GM18505 (cell line): Measurements from ENCODE around the gene SCML1.

Experiments
- ATAC-seq: cut with Tn5 transposase; IDR thresholded peaks from one replicate; pipeline ENCODE4 v1.9.1; 2021; ENCODE audit not compliant: unreplicated experiment
- POLR2A ChIP-seq: IDR thresholded peaks from 4 replicates; pipeline ENCODE4 v1.6.1; 2011; ENCODE audit warnings: borderline replicate concordance; ENCODE audit not compliant: insufficient read depth, insufficient read length; ENCODE audit errors: extremely low read depth

Gene SCML1

GRCh38 chrX:17719711-17720110 is 17.6 kb upstream of the SCML1 start:
- TF ChIP-seq POLR2A, result no peak
- ATAC-seq, result no peak

DNA sequence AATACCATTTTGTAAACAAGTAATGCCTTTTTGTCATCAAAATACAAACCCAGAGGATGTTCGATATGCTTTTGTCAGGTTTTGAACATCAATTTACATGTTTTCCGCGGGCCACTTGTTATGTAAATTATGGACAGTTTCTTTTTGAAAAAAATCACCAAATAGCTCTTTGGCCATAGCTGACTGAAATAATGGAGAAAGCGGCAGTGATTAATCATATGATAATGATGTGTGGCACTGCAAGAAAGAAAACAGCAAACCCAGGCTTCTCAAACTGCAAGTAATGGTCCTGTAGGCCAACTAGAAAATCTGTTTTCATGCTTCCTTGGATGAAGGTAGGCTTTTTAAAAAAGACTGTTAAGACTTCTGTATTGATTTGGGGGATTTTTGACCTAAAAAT is 15.6 kb upstream of the SCML1 start:
- ATAC-seq, result no peak

DNA sequence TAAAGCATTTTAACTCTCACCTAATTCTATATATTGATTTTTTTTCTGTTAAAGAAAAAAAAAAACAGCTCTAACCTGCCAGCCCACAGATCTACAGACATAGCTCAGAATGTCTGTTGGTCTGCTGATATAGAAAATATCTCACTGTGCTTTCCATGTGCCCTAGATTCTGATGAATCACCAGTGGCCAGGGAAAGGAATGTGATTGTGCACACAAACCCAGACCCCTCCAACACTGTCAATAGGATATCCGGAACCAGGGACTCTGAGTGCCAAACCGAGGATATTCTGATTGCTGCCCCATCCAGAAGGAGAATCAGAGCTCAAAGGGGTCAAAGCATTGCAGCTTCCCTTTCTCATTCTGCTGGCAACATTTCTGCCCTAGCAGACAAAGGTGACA is 12.1 kb upstream of the SCML1 start:
- no peak for ATAC-seq
- no peak for TF ChIP-seq POLR2A

More for the DNA sequence above, 15.6 kb upstream of the SCML1 start:
- no peak for TF ChIP-seq POLR2A

DNA sequence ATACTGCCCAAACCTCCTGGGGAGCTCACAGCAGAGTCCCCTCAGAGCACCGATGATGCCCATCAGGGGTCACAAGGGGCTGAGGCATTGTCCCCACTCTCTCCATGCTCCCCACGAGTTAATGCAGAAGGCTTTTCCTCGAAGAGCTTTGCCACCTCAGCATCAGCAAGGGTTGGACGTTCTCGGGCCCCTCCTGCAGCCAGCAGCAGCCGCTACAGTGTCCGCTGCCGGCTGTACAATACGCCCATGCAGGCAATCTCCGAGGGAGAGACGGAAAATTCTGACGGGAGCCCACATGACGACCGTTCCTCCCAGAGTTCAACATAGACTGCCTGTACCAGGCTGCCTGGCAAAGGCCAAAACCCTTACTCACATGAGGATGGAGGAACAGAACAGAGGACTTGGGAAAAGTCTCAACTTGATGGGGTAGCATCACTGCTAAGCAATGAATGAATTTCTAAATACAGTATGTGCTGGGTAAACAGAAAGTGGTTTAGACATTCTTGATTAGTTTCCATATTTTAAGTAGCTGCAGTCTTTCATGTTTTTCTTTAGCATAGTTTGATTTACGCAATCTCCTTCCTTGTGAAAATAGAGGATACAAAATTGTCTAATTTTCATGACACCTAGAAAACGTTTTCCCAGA is 5.0 kb upstream of the SCML1 start:
- no peak for TF ChIP-seq POLR2A
- no peak for ATAC-seq

DNA sequence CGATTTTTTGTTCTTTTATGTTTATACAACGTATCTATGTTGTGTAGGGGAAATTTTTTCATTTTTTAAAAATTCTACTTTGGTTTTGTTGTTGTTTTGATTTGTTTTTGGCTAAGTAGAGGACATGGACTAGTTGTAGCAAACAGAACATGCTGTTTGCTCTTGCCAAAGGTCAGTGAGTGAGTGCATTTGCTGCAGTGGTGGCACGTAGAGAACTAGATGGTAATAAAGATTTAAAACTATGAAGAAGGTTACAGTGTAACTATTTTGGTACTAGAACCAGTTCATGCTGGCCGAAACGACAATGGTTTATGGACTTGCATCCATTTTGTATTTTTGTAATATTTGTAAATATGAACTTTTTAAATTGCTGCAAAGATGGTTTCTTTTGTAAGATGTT is 1.9 kb upstream of the SCML1 start:
- TF ChIP-seq POLR2A, result no peak
- ATAC-seq, result no peak

GRCh38 chrX:17736478-17736855 is 826 bp upstream of the SCML1 start:
- ATAC-seq, result no peak
- no peak for TF ChIP-seq POLR2A

- TF ChIP-seq POLR2A, result no peak
- ATAC-seq, result no peak
Measured at GRCh38 chrX:17737710-17737985, 355 bp downstream of the SCML1 start.

DNA sequence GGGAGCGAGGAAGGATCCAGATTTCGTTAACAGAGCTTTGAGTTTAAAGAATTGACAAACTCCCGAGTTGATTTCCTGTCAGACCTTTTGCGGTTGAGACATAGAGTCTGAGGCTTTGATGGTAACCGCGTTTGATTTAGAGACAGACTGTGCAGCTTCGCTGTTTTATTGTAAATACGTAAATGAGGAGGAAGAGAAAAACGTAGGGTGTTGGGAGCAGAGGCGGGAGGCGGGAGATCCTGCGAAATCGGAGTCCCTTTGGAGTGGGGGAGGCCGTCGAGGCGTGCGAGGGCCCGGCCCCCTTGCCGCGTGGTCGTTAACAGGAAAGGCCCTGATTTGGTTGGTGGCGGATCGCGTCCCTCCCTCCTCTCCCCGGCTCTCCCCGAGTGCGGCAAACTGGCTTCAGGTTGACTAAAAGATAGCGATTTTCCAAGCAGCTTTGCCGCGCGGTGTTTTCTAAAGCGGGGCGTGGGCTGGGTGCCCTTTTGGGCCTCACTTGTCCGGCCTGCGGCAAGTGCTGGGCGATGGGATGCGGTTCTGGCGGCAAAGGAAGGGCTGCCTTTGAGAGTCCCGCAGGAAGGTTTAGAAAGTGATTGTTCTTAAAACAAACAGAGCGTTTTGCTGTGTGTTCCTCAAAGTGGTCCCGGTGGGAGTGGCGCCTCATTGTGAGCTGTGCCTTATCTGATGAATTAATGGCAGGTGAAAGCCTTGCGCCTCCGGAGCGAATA is 857 bp downstream of the SCML1 start:
- no peak for ATAC-seq
- TF ChIP-seq POLR2A, result no peak

- no peak for TF ChIP-seq POLR2A
- ATAC-seq, result no peak
Measured at GRCh38 chrX:17738737-17739535, 1.6 kb downstream of the SCML1 start.

DNA sequence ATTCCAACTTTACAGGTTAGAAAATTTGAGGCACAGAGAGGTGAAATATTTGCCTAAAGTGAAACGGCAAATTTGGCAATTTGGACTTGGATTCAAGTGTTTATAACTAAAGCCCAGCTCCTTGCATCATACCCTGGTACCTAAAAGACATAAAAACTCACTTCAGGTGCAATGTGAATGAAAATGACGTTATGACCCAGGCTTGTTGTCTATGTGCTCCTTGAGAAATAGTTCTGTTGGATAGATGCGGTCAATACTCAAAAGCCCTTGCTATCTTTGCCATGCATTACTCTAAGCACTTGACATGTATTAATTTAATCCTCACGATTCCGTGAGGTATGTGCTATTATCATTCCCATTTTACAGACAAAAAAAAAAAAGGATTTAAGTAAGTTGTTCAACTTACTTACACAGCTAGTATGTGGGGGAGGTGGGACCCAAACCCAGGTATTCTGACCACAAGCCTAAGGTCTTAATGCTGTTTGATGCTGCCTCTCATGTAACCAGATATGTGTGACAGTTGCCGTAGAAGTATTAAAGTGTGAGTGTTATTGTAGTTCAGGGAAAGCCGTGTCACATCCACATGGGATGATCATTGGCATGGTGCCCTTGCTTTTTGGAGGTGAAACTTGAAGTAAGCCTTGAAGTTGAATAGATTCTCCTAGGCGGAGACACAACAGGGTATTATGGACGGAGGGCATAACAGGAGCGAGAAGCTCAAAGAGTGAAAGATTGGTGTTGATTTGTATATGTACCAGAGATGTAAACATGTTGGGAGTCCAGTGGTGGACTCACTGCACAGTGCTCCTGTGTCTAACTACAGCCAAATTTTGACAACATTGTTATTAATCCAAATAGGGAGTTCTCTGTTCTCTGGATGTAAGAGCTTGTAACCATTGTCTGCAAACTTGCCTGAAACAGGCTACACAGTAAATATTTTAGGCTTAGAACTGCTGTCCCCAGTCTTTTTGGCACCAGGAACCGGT is 3.1 kb downstream of the SCML1 start:
- ATAC-seq, result no peak
- TF ChIP-seq POLR2A, result no peak

DNA sequence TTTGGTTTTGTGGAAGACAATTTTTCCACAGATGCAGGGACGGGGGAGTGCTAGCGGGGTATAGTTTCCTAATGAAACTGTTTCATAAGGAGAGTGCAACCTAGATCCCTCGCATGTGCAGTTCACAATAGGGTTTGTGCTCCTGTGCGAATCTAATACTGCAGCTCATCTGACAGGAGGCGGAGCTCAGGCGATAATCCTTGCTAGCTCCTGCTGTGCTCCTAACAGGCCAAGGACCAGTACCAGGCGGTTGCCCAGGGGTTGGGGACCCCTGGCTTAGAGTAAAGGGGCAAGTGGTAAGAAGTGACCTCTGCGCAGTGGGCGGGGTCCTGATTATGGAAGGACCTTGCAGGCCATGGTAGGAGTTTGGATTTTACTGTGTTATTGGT is 3.8 kb downstream of the SCML1 start:
- ATAC-seq, result no peak
- no peak for TF ChIP-seq POLR2A

- no peak for ATAC-seq
- no peak for TF ChIP-seq POLR2A
Measured at GRCh38 chrX:17743913-17744312, 6.6 kb downstream of the SCML1 start.
